HG03097 (cell line): ENCODE measurements around the gene EWSR1.

Experiments
- ATAC-seq: cut with Tn5 transposase; IDR thresholded peaks from one replicate; pipeline ENCODE4 v1.9.1; 2021; ENCODE audit not compliant: unreplicated experiment, low FRiP score

EWSR1 gene

GRCh38 chr22:29315286-29316140 is 47.4 kb downstream of the EWSR1 start, which contains the start of gene RASL10A:
RASL10A (minus strand) TSS chr22:29315697; CDS start chr22:29315246, 451 bp downstream.
- no peak for ATAC-seq

- no peak for ATAC-seq
Measured at GRCh38 chr22:29316141-29316828, 48.2 kb downstream of the EWSR1 start.

GRCh38 chr22:29317827-29318454 is 49.9 kb downstream of the EWSR1 start:
- ATAC-seq = no peak

GRCh38 chr22:29319072-29319471 is 51.0 kb downstream of the EWSR1 start:
- no peak for ATAC-seq

GRCh38 chr22:29320546-29320945 is 52.5 kb downstream of the EWSR1 start:
- no peak for ATAC-seq

- no peak for ATAC-seq
Measured at GRCh38 chr22:29323641-29324040, 55.6 kb downstream of the EWSR1 start.

GRCh38 chr22:29325356-29325755 is 57.3 kb downstream of the EWSR1 start:
- ATAC-seq = no peak

- no peak for ATAC-seq
Measured at GRCh38 chr22:29325785-29326315, 57.8 kb downstream of the EWSR1 start.

GRCh38 chr22:29326481-29326880 is 58.4 kb downstream of the EWSR1 start:
- ATAC-seq = no peak

GRCh38 chr22:29327089-29327764 is 59.2 kb downstream of the EWSR1 start:
- ATAC-seq = no peak

GRCh38 chr22:29328055-29328454 is 60.0 kb downstream of the EWSR1 start:
- no peak for ATAC-seq

GRCh38 chr22:29328566-29329500 is 60.8 kb downstream of the EWSR1 start:
- no peak for ATAC-seq

GRCh38 chr22:29329581-29329980 is 61.5 kb downstream of the EWSR1 start:
- ATAC-seq = no peak

- no peak for ATAC-seq
Measured at GRCh38 chr22:29330291-29330690, 62.2 kb downstream of the EWSR1 start.

- ATAC-seq = no peak
Measured at GRCh38 chr22:29330753-29331152, 62.7 kb downstream of the EWSR1 start.

- no peak for ATAC-seq
Measured at GRCh38 chr22:29331213-29331612, 63.1 kb downstream of the EWSR1 start.

- no peak for ATAC-seq
Measured at GRCh38 chr22:29331658-29332300, 63.7 kb downstream of the EWSR1 start.

GRCh38 chr22:29332886-29333496 is 64.9 kb downstream of the EWSR1 start:
- no peak for ATAC-seq

GRCh38 chr22:29334148-29334547 is 66.1 kb downstream of the EWSR1 start:
- ATAC-seq = no peak
